ENCODE data around the gene PPP1R10. TPM values are rescaled to one million over a fixed set of nuclear protein-coding genes. Genes with fewer than 3 reads are reported as not detected.

The PPP1R10 gene
- total RNA-seq, 1 donor from 2014 or later = 52.5 TPM

GRCh38 chr6:30572148-30572547 lies 44.9 kb downstream of the PPP1R10 start:
- Histone ChIP-seq H3K27me3 (no peaks in the 10 kb centered on the region), H3K9me3 (no peaks in the 10 kb centered on the region), H3K4me3 (peak overlapping the region; percentile 54 to 75), H3K27ac (peak overlapping the region; percentile 91), H3K36me3 (peaks cover 0 to 3% of the 10 kb centered on the region in 2 donors), H3K4me1 (peaks cover 48% of the 10 kb centered on the region)
- no peak for DNase-seq (ENCODE audit: extremely low spot score in 2 of 2)
- TF ChIP-seq POLR2AphosphoS5 (IDR thresholded peaks at IDR 0.05; ENCODE audit: insufficient read depth in 1 of 2, low read depth in 1 of 2) (no peak), POLR2A (IDR thresholded peaks at IDR 0.05) (no peak), CTCF (IDR thresholded peaks at IDR 0.05) (no peak)
- intact Hi-C loops (cut with DNase I) = no loop called here

GRCh38 chr6:30571762-30572082 lies 45.3 kb downstream of the PPP1R10 start:
- H3K9me3 ChIP-seq = no peaks in the 10 kb centered on the region
- no peak for TF ChIP-seq POLR2A (IDR thresholded peaks at IDR 0.05)
- TF ChIP-seq CTCF (IDR thresholded peaks at IDR 0.05) = no peak
- no peak for TF ChIP-seq POLR2AphosphoS5 (IDR thresholded peaks at IDR 0.05; ENCODE audit: insufficient read depth in 1 of 2, low read depth in 1 of 2)
- peaks cover 48% of the 10 kb centered on the region for H3K4me1 ChIP-seq
- DNase-seq (ENCODE audit: extremely low spot score in 2 of 2) = no peak
- intact Hi-C loops (cut with DNase I) = no loop called here
- H3K4me3 ChIP-seq = peak overlapping the region; percentile 54 to 75
- no peaks in the 10 kb centered on the region for H3K36me3 ChIP-seq
- no peaks in the 10 kb centered on the region for H3K27me3 ChIP-seq
- peak overlapping the region; percentile 91 for H3K27ac ChIP-seq

GRCh38 chr6:30571075-30571761 lies 45.8 kb downstream of the PPP1R10 start, which contains the start of gene ABCF1:
Gene ABCF1, plus strand, starts transcription at chr6:30571442. Its CDS starts 46 bp downstream, at chr6:30571488.
- intact Hi-C loops (cut with DNase I) = no loop called here
- Histone ChIP-seq H3K27ac (peak within 1 kb of the TSS; percentile 91), H3K9me3 (no peaks in the 10 kb centered on the region), H3K4me1 (peaks cover 44% of the 10 kb centered on the region), H3K27me3 (no peaks in the 10 kb centered on the region), H3K36me3 (no peaks in the 10 kb centered on the region), H3K4me3 (peak within 1 kb of the TSS; percentile 54 to 75)
- peak; percentile 98 for DNase-seq (ENCODE audit: extremely low spot score in 2 of 2)
- TF ChIP-seq POLR2AphosphoS5 (IDR thresholded peaks at IDR 0.05; ENCODE audit: insufficient read depth in 1 of 2, low read depth in 1 of 2) = peak; percentile 97 to 98
- TF ChIP-seq CTCF (IDR thresholded peaks at IDR 0.05) = peak in 1 of 3 experiments; percentile 28
- TF ChIP-seq POLR2A (IDR thresholded peaks at IDR 0.05) = peak in 1 of 2 donors; percentile 21

GRCh38 chr6:30570740-30571074 lies 46.3 kb downstream of the PPP1R10 start:
- Histone ChIP-seq H3K27me3 (no peaks in the 10 kb centered on the region), H3K27ac (peak overlapping the region; percentile 91), H3K9me3 (no peaks in the 10 kb centered on the region), H3K36me3 (no peaks in the 10 kb centered on the region), H3K4me1 (peaks cover 44% of the 10 kb centered on the region), H3K4me3 (peak overlapping the region; percentile 54 to 75)
- TF ChIP-seq POLR2AphosphoS5 (IDR thresholded peaks at IDR 0.05; ENCODE audit: insufficient read depth in 1 of 2, low read depth in 1 of 2) (no peak), POLR2A (IDR thresholded peaks at IDR 0.05) (no peak), CTCF (IDR thresholded peaks at IDR 0.05) (no peak)
- intact Hi-C loops (cut with DNase I) = no loop called here
- DNase-seq (ENCODE audit: extremely low spot score in 2 of 2) = no peak

- H3K4me3 ChIP-seq = peak overlapping the region; percentile 54 to 75
- H3K4me1 ChIP-seq = peaks cover 44% of the 10 kb centered on the region
- H3K27me3 ChIP-seq = no peaks in the 10 kb centered on the region
- H3K27ac ChIP-seq = no peak overlapping the region
- H3K36me3 ChIP-seq = no peaks in the 10 kb centered on the region
- no peak for DNase-seq (ENCODE audit: extremely low spot score in 2 of 2)
- intact Hi-C loops (cut with DNase I) = no loop called here
- TF ChIP-seq CTCF (IDR thresholded peaks at IDR 0.05) (no peak), POLR2A (IDR thresholded peaks at IDR 0.05) (no peak), POLR2AphosphoS5 (IDR thresholded peaks at IDR 0.05; ENCODE audit: insufficient read depth in 1 of 2, low read depth in 1 of 2) (no peak)
- H3K9me3 ChIP-seq = no peaks in the 10 kb centered on the region
Measured at GRCh38 chr6:30570263-30570662, 46.8 kb downstream of the PPP1R10 start.

All from vagina (tissue), 2 donors.